OCI-LY3 (cell line): ENCODE measurements around the gene PHLPP2.

Experiments
- EZH2phosphoT487 ChIP-seq: fragments of 200-600 bp; shearing (Covaris generic); IDR thresholded peaks from 2 replicates; pipeline ENCODE4 v1.6.1; 2018; ENCODE audit warnings: antibody characterized with exemption, mixed run types, low read depth
- TF ChIP-seq, protein P1 (sequence below): fragments of 200-600, 300-600 bp; sonication (generic); IDR thresholded peaks from 2 replicates; pipeline ENCODE4 v1.5.1; 2014; ENCODE audit warnings: antibody characterized with exemption, low read length, low read depth

DNA sequence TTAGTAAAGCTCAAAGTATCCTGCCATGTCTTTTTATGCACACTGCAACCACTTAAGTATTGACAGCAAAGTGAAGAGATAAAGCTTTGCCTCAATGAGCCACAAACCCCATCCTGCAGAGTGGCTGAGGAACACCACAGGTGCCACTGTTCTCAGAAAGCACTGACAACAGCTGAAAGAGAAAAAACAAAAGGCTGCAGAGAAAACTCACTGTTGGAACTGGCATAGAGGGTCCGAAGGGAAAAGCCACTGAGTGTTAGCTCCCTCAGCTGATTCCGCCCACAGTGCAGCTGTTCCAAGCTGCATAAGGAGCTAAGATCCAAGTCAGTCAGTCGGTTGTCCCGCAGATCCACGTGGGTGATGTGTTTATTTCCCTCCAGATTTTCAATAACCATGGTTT lies 48.3 kb downstream of the PHLPP2 start:
- TF ChIP-seq, protein P1, sequence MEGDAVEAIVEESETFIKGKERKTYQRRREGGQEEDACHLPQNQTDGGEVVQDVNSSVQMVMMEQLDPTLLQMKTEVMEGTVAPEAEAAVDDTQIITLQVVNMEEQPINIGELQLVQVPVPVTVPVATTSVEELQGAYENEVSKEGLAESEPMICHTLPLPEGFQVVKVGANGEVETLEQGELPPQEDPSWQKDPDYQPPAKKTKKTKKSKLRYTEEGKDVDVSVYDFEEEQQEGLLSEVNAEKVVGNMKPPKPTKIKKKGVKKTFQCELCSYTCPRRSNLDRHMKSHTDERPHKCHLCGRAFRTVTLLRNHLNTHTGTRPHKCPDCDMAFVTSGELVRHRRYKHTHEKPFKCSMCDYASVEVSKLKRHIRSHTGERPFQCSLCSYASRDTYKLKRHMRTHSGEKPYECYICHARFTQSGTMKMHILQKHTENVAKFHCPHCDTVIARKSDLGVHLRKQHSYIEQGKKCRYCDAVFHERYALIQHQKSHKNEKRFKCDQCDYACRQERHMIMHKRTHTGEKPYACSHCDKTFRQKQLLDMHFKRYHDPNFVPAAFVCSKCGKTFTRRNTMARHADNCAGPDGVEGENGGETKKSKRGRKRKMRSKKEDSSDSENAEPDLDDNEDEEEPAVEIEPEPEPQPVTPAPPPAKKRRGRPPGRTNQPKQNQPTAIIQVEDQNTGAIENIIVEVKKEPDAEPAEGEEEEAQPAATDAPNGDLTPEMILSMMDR, result no peak
- no peak for TF ChIP-seq EZH2phosphoT487
